ENCODE data around the gene OTUD3. TPM values are rescaled to one million over a fixed set of nuclear protein-coding genes. Genes with fewer than 3 reads are reported as not detected.

OTUD3 gene
- total RNA-seq, 4 donors from 2014 or later: 5.1 to 14.9 (median 6.3) TPM

GRCh38 chr1:19861034-19861433 is 21.2 kb upstream of the OTUD3 start:
- H3K27me3 ChIP-seq: peaks cover 0 to 18% (median 0%) of the 10 kb centered on the region in 4 donors
- 72% methylated on average over 2 of the region's 2 CpGs for WGBS
- TF ChIP-seq POLR2A (IDR thresholded peaks at IDR 0.05; ENCODE audit: low read depth): no peak
- no peak for TF ChIP-seq EP300 (IDR thresholded peaks at IDR 0.05)
- TF ChIP-seq CTCF (IDR thresholded peaks at IDR 0.05): no peak
- H3K27ac ChIP-seq (replicated peaks in 1 of 4): no peak overlapping the region
- intact Hi-C loops (cut with DNase I): no loop called here
- no peaks in the 10 kb centered on the region for H3K36me3 ChIP-seq
- DNase-seq (ENCODE audit: extremely low spot score): no peak
- H3K4me1 ChIP-seq: no peaks in the 10 kb centered on the region
- peaks cover 0 to 19% (median 14%) of the 10 kb centered on the region in 4 donors for H3K9me3 ChIP-seq
- H3K4me3 ChIP-seq: no peak overlapping the region

GRCh38 chr1:19861842-19862530 is 20.2 kb upstream of the OTUD3 start:
- H3K27me3 ChIP-seq: peaks cover 0 to 18% (median 0%) of the 10 kb centered on the region in 4 donors
- no peak for DNase-seq (ENCODE audit: extremely low spot score)
- intact Hi-C loops (cut with DNase I): no loop called here
- H3K4me3 ChIP-seq: no peak overlapping the region
- H3K36me3 ChIP-seq: no peaks in the 10 kb centered on the region
- 75% methylated on average over 1 of the region's 1 CpG for WGBS
- TF ChIP-seq POLR2A (IDR thresholded peaks at IDR 0.05; ENCODE audit: low read depth) (no peak), CTCF (IDR thresholded peaks at IDR 0.05) (no peak), EP300 (IDR thresholded peaks at IDR 0.05) (no peak), POLR2AphosphoS5 (IDR thresholded peaks at IDR 0.05) (no peak)
- H3K4me1 ChIP-seq: no peaks in the 10 kb centered on the region
- H3K9me3 ChIP-seq: peaks cover 0 to 19% (median 14%) of the 10 kb centered on the region in 4 donors
- H3K27ac ChIP-seq (replicated peaks in 1 of 4): no peak overlapping the region

- DNase-seq (ENCODE audit: extremely low spot score): no peak
Observed at GRCh38 chr1:19862944-19863343, 19.3 kb upstream of the OTUD3 start.

DNA sequence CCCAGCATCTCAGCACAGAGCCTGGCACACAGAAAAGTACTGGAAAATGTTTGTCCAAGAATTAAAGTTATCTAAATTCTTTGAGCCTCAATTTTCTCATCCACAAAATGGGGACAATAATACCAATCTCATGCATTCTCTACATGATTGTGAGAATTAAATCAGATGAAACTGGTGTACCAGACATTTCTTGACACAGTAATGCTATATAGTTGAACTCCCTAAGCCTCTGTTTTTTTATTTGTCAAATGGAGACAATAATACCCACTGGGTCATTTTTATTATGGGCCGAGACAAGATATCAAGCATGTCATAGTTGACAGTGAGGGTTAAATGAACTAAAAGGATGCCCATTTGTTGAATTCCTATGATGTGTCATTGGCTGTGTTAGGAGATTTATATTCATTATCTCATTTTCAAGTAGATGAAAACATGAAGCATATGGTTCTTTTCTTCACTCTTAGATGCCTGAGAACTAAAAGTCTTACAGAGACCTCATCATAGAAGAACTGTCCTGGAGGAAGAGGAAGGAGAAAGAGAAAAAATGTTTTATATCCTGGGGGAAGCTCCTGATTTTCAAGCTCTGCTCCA is 17.5 kb upstream of the OTUD3 start:
- no peaks in the 10 kb centered on the region for H3K36me3 ChIP-seq
- H3K9me3 ChIP-seq: peaks cover 0 to 19% (median 14%) of the 10 kb centered on the region in 4 donors
- H3K4me1 ChIP-seq: no peaks in the 10 kb centered on the region
- DNase-seq (ENCODE audit: extremely low spot score): no peak
- TF ChIP-seq POLR2AphosphoS5 (IDR thresholded peaks at IDR 0.05) (no peak), POLR2A (IDR thresholded peaks at IDR 0.05; ENCODE audit: low read depth) (no peak), EP300 (IDR thresholded peaks at IDR 0.05) (no peak), CTCF (IDR thresholded peaks at IDR 0.05) (no peak)
- 77% methylated on average over 1 of the region's 1 CpG for WGBS
- no peak overlapping the region for H3K27ac ChIP-seq (replicated peaks in 1 of 4)
- peaks cover 0 to 27% (median 0%) of the 10 kb centered on the region in 4 donors for H3K27me3 ChIP-seq
- intact Hi-C loops (cut with DNase I): no loop called here
- no peak overlapping the region for H3K4me3 ChIP-seq

More at GRCh38 chr1:19862944-19863343, 19.3 kb upstream of the OTUD3 start:
- no peaks in the 10 kb centered on the region for H3K36me3 ChIP-seq
- H3K27ac ChIP-seq (replicated peaks in 1 of 4): no peak overlapping the region
- WGBS: 89% methylated on average over 3 of the region's 3 CpGs
- TF ChIP-seq POLR2A (IDR thresholded peaks at IDR 0.05; ENCODE audit: low read depth) (no peak), CTCF (IDR thresholded peaks at IDR 0.05) (no peak), POLR2AphosphoS5 (IDR thresholded peaks at IDR 0.05) (no peak), EP300 (IDR thresholded peaks at IDR 0.05) (no peak)
- H3K27me3 ChIP-seq: peaks cover 0 to 21% (median 0%) of the 10 kb centered on the region in 4 donors
- H3K4me1 ChIP-seq: no peaks in the 10 kb centered on the region
- no peak overlapping the region for H3K4me3 ChIP-seq
- intact Hi-C loops (cut with DNase I): no loop called here
- peaks cover 0 to 19% (median 14%) of the 10 kb centered on the region in 4 donors for H3K9me3 ChIP-seq
